Endothelial cell (in vitro differentiated cells): ENCODE measurements around the gene CD209. TPM values are rescaled to one million over a fixed set of nuclear protein-coding genes. Genes with fewer than 3 reads are reported as not detected.

Source experiments
- DNase-seq: peaks from one replicate; pipeline ENCODE4 v3.0.0; 2021; ENCODE audit warnings: low spot score
- H3K27ac Mint-ChIP-seq: one replicate; pipeline ENCODE4 v1.8.0; 2021; ENCODE audit warnings: mixed read lengths, inconsistent platforms; ENCODE audit not compliant: unreplicated experiment
- H3K27me3 Mint-ChIP-seq: one replicate; pipeline ENCODE4 v1.8.0; 2021; ENCODE audit warnings: mild to moderate bottlenecking, moderate library complexity, mixed read lengths, inconsistent platforms; ENCODE audit not compliant: unreplicated experiment
- H3K36me3 Mint-ChIP-seq: one replicate; pipeline ENCODE4 v1.8.0; 2021; ENCODE audit warnings: mild to moderate bottlenecking, low read depth, mixed read lengths, inconsistent platforms; ENCODE audit not compliant: unreplicated experiment
- H3K4me1 Mint-ChIP-seq: one replicate; pipeline ENCODE4 v1.8.0; 2021; ENCODE audit warnings: mild to moderate bottlenecking, mixed read lengths, inconsistent platforms; ENCODE audit not compliant: unreplicated experiment
- H3K4me3 Mint-ChIP-seq: one replicate; pipeline ENCODE4 v1.8.0; 2021; ENCODE audit warnings: mild to moderate bottlenecking, mixed read lengths, inconsistent platforms; ENCODE audit not compliant: unreplicated experiment
- H3K9me3 Mint-ChIP-seq: one replicate; pipeline ENCODE4 v1.8.0; 2021; ENCODE audit warnings: mixed read lengths, inconsistent platforms; ENCODE audit not compliant: unreplicated experiment
- total RNA-seq: library from RNA; stranded (reverse); fragmentation: NEBNext Ultra II Directional; extraction: Animal tissue kit (Norgen Biotek cat#: 25700); gene quantifications from one replicate; pipeline ENCODE4 v1.2.1, GENCODE V29; 2021; ENCODE audit not compliant: unreplicated experiment
- TF ChIP-seq, protein P1 (sequence below): fragments of 200-600 bp; sonication (generic); IDR thresholded peaks from one replicate; pipeline ENCODE4 v1.5.0; 2021; ENCODE audit warnings: antibody characterized with exemption; ENCODE audit not compliant: unreplicated experiment

Gene CD209
- total RNA-seq, 1 donor from 2014 or later = not detected

DNA sequence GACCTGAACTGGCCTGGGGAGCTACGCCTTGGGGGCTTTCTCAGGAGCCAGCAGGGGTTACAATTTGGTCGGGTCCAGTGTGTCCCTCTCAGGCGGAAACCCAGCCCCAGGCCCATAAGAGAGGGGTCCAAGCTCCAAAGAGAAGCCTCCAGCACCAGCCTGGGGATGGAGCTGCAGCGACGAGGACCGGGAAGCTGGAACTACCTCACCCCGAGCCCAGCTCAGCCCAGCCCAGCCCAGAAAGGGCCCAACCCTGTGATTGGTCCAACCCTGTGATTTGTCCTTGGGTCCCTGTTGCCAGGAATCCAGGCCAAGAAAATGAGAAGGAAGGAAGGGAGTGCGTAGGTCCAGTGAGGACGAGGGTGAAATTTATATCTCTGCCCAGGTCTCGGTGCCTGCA lies 39.8 kb upstream of the CD209 start:
- no peak overlapping the region for H3K4me3 Mint-ChIP-seq
- H3K27ac Mint-ChIP-seq = no peak overlapping the region
- H3K27me3 Mint-ChIP-seq = peaks cover 21% of the 10 kb centered on the region
- no peaks in the 10 kb centered on the region for H3K36me3 Mint-ChIP-seq
- no peak for DNase-seq
- H3K4me1 Mint-ChIP-seq = peaks cover 3% of the 10 kb centered on the region
- TF ChIP-seq, protein P1, sequence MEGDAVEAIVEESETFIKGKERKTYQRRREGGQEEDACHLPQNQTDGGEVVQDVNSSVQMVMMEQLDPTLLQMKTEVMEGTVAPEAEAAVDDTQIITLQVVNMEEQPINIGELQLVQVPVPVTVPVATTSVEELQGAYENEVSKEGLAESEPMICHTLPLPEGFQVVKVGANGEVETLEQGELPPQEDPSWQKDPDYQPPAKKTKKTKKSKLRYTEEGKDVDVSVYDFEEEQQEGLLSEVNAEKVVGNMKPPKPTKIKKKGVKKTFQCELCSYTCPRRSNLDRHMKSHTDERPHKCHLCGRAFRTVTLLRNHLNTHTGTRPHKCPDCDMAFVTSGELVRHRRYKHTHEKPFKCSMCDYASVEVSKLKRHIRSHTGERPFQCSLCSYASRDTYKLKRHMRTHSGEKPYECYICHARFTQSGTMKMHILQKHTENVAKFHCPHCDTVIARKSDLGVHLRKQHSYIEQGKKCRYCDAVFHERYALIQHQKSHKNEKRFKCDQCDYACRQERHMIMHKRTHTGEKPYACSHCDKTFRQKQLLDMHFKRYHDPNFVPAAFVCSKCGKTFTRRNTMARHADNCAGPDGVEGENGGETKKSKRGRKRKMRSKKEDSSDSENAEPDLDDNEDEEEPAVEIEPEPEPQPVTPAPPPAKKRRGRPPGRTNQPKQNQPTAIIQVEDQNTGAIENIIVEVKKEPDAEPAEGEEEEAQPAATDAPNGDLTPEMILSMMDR = no peak
- no peaks in the 10 kb centered on the region for H3K9me3 Mint-ChIP-seq

DNA sequence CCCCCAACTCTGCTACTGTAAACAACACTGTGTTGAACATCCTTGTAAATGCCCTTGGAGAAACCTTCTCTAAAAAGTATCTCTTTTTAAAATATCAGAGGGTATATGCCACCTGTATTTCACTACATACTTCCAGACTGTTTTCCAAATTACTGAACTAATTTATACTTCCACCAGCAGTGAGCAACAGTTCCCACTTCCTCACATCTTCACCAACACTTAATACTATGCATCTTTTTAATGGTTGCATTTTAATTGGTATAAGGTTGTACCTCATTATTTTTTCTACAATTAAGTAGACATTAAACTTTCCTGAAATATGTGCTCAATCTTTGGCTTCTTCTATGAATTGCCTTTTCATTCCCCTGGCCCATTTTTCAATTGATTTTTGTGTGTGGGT lies 37.5 kb upstream of the CD209 start:
- no peak for DNase-seq
- Mint-ChIP-seq H3K27me3 (peaks cover 19% of the 10 kb centered on the region), H3K27ac (no peak overlapping the region), H3K9me3 (no peaks in the 10 kb centered on the region), H3K4me1 (peaks cover 3% of the 10 kb centered on the region), H3K36me3 (no peaks in the 10 kb centered on the region), H3K4me3 (no peak overlapping the region)
- TF ChIP-seq, protein P1 = no peak

DNA sequence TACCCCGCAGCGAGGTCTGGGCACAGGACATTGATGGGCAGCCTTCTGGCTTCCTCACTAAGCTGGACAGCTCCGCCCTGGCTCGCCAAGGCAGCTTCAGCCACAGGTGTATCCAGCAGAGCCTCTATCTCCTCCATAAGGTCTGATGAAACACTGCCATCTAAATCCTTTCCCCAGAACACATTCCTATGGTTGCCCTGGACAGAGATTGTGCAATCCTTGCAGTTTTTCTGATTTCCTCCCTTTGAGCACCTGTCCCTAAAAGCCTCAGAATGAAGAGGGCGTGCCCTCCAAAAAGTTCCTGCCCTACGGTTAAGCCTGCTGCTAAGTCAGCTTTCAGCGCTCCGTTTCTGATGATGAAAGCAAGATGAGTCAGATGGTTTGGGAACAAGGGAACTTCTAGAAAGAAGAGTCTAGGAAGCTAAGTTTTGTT lies 36.7 kb upstream of the CD209 start:
- H3K4me1 Mint-ChIP-seq = peaks cover 3% of the 10 kb centered on the region
- H3K4me3 Mint-ChIP-seq = no peak overlapping the region
- H3K27me3 Mint-ChIP-seq = peaks cover 14% of the 10 kb centered on the region
- H3K36me3 Mint-ChIP-seq = no peaks in the 10 kb centered on the region
- no peaks in the 10 kb centered on the region for H3K9me3 Mint-ChIP-seq
- no peak overlapping the region for H3K27ac Mint-ChIP-seq
- TF ChIP-seq, protein P1 = no peak
- DNase-seq = no peak

DNA sequence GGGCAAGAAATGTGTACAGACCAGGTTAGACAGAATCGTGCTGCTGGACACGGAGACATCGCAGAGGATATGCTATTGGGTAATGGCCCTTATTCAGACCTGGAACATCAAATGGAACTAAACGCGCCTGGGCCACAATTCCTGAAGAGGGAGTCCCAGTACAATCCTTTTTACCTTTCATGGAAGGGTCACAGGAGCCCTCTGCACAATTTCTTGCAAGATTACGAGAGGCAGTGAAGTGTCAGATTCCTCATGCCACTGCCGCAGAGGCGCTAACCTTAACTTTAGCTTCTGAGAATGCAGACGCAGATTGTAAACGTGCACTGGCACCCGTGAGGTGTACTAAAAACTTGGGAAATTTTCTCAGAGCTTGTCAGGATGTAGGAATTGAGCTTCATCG lies 33.8 kb upstream of the CD209 start:
- no peak overlapping the region for H3K4me3 Mint-ChIP-seq
- H3K4me1 Mint-ChIP-seq = no peaks in the 10 kb centered on the region
- H3K9me3 Mint-ChIP-seq = no peaks in the 10 kb centered on the region
- H3K27me3 Mint-ChIP-seq = peaks cover 7% of the 10 kb centered on the region
- no peak overlapping the region for H3K27ac Mint-ChIP-seq
- TF ChIP-seq, protein P1 = no peak
- H3K36me3 Mint-ChIP-seq = no peaks in the 10 kb centered on the region
- no peak for DNase-seq

DNA sequence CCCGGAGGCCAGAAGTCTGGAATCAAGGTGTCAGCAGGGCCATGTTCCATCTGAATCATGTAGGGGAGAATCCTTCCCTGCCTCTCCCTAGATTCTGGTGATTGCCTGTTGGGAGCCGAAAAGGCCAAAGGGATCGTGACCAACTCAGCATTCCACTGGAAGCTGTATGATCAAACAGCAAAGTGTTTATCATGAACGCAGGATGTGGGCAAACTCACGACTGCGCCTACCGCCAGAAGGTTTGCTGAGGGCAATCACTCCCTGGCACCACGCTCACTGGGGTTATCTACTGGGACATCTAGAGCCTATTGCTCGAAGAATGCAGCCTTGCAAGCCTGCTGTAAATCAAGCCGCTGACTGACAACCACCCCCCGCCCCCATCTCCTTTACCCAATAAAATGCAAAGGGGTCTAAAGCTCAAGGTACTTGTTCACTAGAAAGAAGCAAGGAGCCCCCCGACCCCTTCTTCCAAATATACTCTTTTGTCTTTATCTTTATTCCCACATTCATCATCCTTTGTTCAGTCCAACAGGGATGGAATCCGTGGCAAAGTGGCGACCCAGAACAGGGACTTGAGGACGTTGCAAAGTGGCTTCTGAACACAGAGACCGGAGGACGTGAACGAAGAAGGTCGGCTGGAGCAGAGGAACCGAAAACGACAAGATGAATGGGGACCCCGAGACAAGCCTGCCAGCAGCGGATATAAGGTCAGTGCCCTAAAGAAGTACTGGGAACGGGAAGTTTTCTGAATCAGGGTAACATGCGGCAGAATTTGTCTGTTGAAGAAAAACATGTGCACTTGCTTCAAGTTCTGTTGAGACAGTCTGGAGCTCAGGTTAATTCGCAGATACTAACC lies 32.5 kb upstream of the CD209 start:
- no peaks in the 10 kb centered on the region for H3K36me3 Mint-ChIP-seq
- no peaks in the 10 kb centered on the region for H3K4me1 Mint-ChIP-seq
- H3K27me3 Mint-ChIP-seq = peaks cover 7% of the 10 kb centered on the region
- DNase-seq = no peak
- TF ChIP-seq, protein P1 = no peak
- no peak overlapping the region for H3K4me3 Mint-ChIP-seq
- H3K27ac Mint-ChIP-seq = no peak overlapping the region
- H3K9me3 Mint-ChIP-seq = no peaks in the 10 kb centered on the region
